ENCODE measurements around the gene RPS25.
"Not testable (repeated sequence)": the region's sequence is repeated elsewhere in the genome, so short reads cannot be mapped to it uniquely, and the experiment has no call there.

Gene RPS25

DNA sequence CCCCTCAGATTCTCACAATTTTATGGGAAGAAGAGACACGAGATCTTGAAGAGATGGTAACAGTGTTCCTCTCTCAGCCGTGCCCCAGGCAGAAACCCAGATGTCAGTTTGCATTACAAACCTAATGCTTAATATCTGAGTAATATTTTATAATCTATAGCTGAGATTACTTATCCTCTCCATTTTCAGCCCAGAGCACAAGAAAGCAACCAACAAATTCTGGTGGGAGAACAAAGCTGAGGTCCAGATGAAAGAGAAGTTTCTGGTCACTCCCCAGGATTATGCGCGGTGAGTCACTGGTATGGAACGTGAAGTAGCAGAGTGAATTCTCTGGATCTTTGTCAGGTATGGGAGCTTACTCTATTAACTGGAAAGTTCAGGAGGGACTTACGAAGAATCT, 19.3 kb downstream of the RPS25 start:
- peak overlapping the region; percentile 91 to 92 for H3K4me3 ChIP-seq (replicated peaks in 1 of 2; ENCODE audit: low read depth in 2 of 2, low read length in 2 of 2)
- TF ChIP-seq, protein P1, sequence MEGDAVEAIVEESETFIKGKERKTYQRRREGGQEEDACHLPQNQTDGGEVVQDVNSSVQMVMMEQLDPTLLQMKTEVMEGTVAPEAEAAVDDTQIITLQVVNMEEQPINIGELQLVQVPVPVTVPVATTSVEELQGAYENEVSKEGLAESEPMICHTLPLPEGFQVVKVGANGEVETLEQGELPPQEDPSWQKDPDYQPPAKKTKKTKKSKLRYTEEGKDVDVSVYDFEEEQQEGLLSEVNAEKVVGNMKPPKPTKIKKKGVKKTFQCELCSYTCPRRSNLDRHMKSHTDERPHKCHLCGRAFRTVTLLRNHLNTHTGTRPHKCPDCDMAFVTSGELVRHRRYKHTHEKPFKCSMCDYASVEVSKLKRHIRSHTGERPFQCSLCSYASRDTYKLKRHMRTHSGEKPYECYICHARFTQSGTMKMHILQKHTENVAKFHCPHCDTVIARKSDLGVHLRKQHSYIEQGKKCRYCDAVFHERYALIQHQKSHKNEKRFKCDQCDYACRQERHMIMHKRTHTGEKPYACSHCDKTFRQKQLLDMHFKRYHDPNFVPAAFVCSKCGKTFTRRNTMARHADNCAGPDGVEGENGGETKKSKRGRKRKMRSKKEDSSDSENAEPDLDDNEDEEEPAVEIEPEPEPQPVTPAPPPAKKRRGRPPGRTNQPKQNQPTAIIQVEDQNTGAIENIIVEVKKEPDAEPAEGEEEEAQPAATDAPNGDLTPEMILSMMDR (IDR thresholded peaks at IDR 0.05; ENCODE audit: low read depth, low read length) = no peak
- DNase-seq (ENCODE audit: low read depth in 2 of 2) = peak; percentile 63 to 79

DNA sequence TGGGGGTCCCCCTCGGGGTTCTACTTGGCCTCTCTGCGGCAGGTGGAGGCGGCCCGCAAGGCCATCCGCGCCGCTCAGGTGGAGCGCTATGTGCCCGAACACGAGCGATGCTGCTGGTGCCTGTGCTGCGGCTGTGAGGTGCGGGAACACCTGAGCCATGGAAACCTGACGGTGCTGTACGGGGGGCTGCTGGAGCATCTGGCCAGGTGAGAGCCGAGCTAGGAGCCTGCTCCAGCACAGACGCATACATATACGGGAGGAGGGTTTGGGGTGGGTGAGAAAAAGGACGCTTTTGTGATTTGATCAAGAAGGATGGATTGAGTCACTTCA, 19.8 kb downstream of the RPS25 start:
- TF ChIP-seq, protein P1 (IDR thresholded peaks at IDR 0.05; ENCODE audit: low read depth, low read length) = no peak
- no peak for DNase-seq (ENCODE audit: low read depth in 2 of 2)
- peak overlapping the region; percentile 91 to 92 for H3K4me3 ChIP-seq (replicated peaks in 1 of 2; ENCODE audit: low read depth in 2 of 2, low read length in 2 of 2)

DNA sequence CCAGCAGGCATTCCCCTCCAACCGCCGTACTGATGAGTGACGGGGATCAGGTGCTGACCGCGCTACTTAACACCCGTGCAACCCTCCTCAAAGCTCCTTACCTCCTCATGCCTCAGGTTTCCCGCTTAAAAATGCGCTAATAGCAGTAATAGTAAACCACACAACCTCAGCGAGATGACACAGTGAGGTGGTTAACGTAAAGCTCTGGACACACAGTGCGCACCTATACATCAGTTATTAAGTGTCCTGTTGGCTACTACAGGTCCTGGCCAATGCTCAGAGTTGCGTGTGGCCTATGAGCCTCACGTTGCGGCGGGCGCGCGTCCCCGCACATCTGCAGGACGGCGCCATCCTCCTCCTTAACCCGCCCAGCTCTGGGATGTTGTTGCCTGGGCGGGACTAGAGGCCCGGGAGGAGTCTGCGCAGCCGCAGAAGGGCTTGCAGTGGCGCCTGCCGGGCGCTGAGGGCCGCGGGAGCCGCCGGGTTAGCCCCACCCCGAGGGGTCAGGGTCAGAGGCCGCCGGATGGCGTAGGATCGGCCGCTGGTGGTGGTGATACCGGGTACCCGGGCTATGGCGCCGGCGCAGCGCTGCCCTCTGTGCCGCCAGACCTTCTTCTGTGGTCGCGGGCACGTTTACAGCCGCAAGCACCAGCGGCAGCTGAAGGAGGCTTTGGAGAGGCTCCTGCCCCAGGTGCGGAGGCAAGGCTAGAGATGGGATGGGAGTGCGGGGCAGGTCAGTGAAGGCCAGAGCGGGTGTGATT, 20.3 kb downstream of the RPS25 start, which contains the start of gene CENATAC:
CENATAC (plus strand) TSS at position 512 of the 761 bp plus-strand sequence; CDS start at position 572, 60 bp downstream.
- H3K4me3 ChIP-seq (replicated peaks in 1 of 2; ENCODE audit: low read depth in 2 of 2, low read length in 2 of 2) = peak within 1 kb of the TSS; percentile 91 to 92
- TF ChIP-seq, protein P1 (IDR thresholded peaks at IDR 0.05; ENCODE audit: low read depth, low read length) = no peak
- peak; percentile 88 to 90 for DNase-seq (ENCODE audit: low read depth in 2 of 2)

DNA sequence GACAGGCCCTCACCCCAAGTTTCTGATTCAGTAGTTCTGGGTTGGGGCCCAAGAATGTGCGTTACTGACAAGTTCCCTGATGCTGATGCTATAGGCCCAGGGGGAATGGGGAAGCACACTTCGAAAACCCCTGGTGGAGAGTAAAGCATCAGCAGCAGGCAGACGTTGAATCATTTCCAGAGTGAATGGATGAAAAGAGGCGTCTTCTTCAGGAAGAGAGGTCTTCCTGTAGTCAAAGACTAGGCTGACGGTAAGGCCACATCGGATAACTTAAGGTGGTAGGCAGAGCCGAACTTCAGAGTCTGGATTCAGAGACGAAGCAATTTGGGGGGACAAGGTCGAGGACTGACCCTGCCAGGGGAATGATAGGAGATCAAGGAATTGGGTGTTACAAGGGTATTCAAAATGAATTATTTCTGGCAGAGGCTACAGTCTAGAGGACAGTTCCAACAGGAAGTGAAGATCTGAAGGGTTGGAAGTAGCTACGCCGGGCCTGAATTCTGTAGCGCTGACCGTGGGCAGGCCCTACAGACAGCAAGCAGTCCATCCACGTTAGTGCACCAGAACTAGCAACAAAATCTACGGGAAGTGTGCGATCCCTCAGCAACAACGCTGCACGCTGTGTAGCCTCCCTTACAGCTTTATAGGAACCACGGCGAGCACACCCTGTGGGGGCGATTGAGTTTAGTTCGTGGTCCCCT, 21.1 kb downstream of the RPS25 start:
- TF ChIP-seq, protein P1 (IDR thresholded peaks at IDR 0.05; ENCODE audit: low read depth, low read length) = peak; percentile 38
- DNase-seq (ENCODE audit: low read depth in 2 of 2) = peak in 1 of 2 donors; percentile 48

DNA sequence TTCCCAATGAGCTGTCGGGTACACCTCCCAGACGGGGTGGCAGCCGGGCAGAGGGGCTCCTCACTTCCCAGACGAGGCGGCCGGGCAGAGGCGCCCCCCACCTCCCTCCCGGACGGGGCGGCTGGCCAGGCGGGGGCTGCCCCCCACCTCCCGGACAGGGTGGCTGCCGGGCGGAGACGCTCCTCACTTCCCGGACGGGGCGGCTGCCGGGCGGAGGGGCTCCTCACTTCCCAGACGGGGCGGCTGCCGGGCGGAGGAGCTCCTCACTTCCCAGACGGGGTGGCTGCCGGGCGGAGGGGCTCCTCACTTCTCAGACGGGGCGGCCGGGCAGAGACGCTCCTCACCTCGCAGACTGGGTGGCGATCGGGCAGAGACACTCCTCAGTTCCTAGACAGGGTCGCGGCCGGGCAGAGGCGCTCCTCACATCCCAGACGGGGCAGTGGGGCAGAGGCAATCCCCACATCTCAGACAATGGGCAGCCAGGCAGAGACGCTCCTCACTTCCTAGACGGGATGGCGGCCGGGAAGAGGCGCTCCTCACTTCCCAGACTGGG, 26.6 kb downstream of the RPS25 start:
- not testable (repeated sequence) for H3K4me3 ChIP-seq (replicated peaks in 1 of 2; ENCODE audit: low read depth in 2 of 2, low read length in 2 of 2); DNase-seq (ENCODE audit: low read depth in 2 of 2)

More for the DNA sequence above, 21.1 kb downstream of the RPS25 start:
- peak overlapping the region; percentile 91 to 92 for H3K4me3 ChIP-seq (replicated peaks in 1 of 2; ENCODE audit: low read depth in 2 of 2, low read length in 2 of 2)

DNA sequence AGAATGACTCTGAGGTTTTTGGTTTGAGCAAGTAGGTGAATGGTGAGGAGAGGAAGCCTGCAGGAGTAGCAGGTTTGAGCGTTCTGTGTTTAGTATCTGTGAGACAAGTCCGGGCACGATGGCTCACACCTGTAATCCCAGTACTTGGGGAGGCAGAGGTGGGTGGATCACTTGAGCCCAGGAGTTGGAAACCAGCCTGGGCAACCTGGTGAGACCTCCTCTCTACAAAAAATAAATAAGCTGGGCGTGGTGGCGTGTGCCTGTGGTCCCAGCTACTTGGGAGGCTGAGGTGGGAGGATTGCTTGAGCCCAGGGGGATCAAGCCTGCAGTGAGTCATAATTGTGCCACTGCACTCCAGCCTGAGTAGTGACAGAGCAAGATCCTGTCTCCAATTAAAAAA, 29.9 kb downstream of the RPS25 start:
- no peak overlapping the region for H3K4me3 ChIP-seq (replicated peaks in 1 of 2; ENCODE audit: low read depth in 2 of 2, low read length in 2 of 2)
- TF ChIP-seq, protein P1 (IDR thresholded peaks at IDR 0.05; ENCODE audit: low read depth, low read length) = no peak
- DNase-seq (ENCODE audit: low read depth in 2 of 2) = no peak

DNA sequence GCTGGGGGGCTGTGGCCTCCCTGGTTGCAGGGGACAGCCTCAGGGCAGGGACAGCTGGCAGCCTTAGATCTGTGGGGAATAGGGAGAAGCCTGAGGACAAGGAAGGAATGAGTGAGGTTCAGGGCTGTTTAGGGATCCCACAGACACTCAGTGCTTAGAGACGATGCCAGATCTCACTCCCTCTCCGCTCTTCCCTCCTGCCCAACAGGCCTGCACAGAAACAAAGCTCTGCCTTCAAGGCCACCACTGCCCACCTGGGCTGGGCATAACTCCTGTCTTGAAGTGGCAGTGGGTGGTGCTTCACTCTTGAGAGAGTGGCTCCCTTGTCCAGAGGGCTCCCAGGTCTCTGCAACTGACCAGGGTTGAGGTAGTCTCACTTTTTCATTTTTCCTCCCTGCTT, 33.3 kb downstream of the RPS25 start:
- TF ChIP-seq, protein P1 (IDR thresholded peaks at IDR 0.05; ENCODE audit: low read depth, low read length) = no peak
- no peak overlapping the region for H3K4me3 ChIP-seq (replicated peaks in 1 of 2; ENCODE audit: low read depth in 2 of 2, low read length in 2 of 2)
- no peak for DNase-seq (ENCODE audit: low read depth in 2 of 2)

DNA sequence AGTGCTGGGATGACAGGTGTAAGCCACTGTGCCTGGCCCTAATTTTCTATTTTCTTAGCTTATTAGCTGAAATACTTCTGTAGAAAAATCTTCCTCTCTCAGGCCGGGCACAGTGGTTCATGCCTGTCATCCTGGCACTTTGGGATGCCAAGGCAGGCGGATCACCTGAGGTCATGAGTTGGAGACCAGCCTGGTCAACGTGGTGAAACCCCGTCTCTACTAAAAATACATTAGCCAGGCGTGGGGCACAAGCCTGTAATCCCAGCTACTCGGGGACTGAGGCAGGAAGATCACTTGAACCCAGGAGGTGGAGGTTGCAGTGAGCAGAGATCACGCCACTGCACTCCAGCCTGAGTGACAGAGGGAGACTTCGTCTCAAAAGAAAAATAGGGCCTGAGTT, 33.8 kb downstream of the RPS25 start:
- H3K4me3 ChIP-seq (replicated peaks in 1 of 2; ENCODE audit: low read depth in 2 of 2, low read length in 2 of 2) = not testable (repeated sequence)

More for the DNA sequence above, 33.8 kb downstream of the RPS25 start:
- DNase-seq (ENCODE audit: low read depth in 2 of 2) = not testable (repeated sequence)
